ENCODE data around the gene LZTFL1. TPM values are rescaled to one million over a fixed set of nuclear protein-coding genes. Genes with fewer than 3 reads are reported as not detected.

Gene LZTFL1
- total and polyA plus RNA-seq, 3 experiments from 2014 or later, result 8.9 to 11.4 (median 9.0) TPM

GRCh38 chr3:45795882-45796765, 45.8 kb downstream of the LZTFL1 start, which contains the start of gene SLC6A20:
TSS of gene SLC6A20 (minus strand) at chr3:45796536. CDS start at chr3:45796419, 117 bp downstream.
- DNase-seq, result peak in 1 of 5 donors; percentile 5
- Mint-ChIP-seq H3K27ac (peak within 1 kb of the TSS in 3 of 8 donors; percentile 35 to 63 (median 41)), H3K4me3 (peak within 1 kb of the TSS; percentile 41 to 86 (median 75)), H3K9me3 (no peaks in the 10 kb centered on the region), H3K27me3 (peaks cover 18 to 54% of the 10 kb centered on the region in 2 donors), H3K36me3 (no peaks in the 10 kb centered on the region), H3K4me1 (peaks cover 7 to 16% (median 12%) of the 10 kb centered on the region in 3 donors)
- H3K4me3 ChIP-seq (ENCODE audit: low read length), result peak within 1 kb of the TSS; percentile 36
- H3K27ac ChIP-seq (ENCODE audit: low read depth, low read length), result no peak within 1 kb of the TSS
- no peaks in the 10 kb centered on the region for H3K9me3 ChIP-seq (ENCODE audit: low read length)
- no peaks in the 10 kb centered on the region for H3K36me3 ChIP-seq (ENCODE audit: insufficient read depth, low read length)
- ChIA-PET CTCF (no interaction called here), POLR2A (no interaction called here)
- peaks cover 47% of the 10 kb centered on the region for H3K27me3 ChIP-seq (ENCODE audit: insufficient read depth, low read length, poor library complexity, severe bottlenecking)
- H3K4me1 ChIP-seq (ENCODE audit: insufficient read depth, low read length), result peaks cover 11% of the 10 kb centered on the region

- peaks cover 0 to 5% (median under 1%) of the 10 kb centered on the region in 5 donors for H3K9me3 Mint-ChIP-seq
- peak overlapping the region; percentile 36 for H3K4me3 ChIP-seq (ENCODE audit: low read length)
- no peak for DNase-seq
- H3K4me1 Mint-ChIP-seq, result peaks cover 7 to 16% (median 12%) of the 10 kb centered on the region in 3 donors
- no peaks in the 10 kb centered on the region for H3K9me3 ChIP-seq (ENCODE audit: low read length)
- peaks cover 11% of the 10 kb centered on the region for H3K4me1 ChIP-seq (ENCODE audit: insufficient read depth, low read length)
- H3K27ac ChIP-seq (ENCODE audit: low read depth, low read length), result no peak overlapping the region
- H3K36me3 ChIP-seq (ENCODE audit: insufficient read depth, low read length), result no peaks in the 10 kb centered on the region
- peaks cover 47% of the 10 kb centered on the region for H3K27me3 ChIP-seq (ENCODE audit: insufficient read depth, low read length, poor library complexity, severe bottlenecking)
- peak overlapping the region; percentile 41 to 86 (median 75) for H3K4me3 Mint-ChIP-seq
- peaks cover 18 to 59% of the 10 kb centered on the region in 2 donors for H3K27me3 Mint-ChIP-seq
- H3K27ac Mint-ChIP-seq, result peak overlapping the region in 2 of 8 donors; percentile 31 to 38
- peaks cover 0 to 4% (median under 1%) of the 10 kb centered on the region in 3 donors for H3K36me3 Mint-ChIP-seq
- POLR2A ChIA-PET, result no interaction called here
- CTCF ChIA-PET, result no interaction called here
Observed at GRCh38 chr3:45795509-45795881, 46.4 kb downstream of the LZTFL1 start.

DNA sequence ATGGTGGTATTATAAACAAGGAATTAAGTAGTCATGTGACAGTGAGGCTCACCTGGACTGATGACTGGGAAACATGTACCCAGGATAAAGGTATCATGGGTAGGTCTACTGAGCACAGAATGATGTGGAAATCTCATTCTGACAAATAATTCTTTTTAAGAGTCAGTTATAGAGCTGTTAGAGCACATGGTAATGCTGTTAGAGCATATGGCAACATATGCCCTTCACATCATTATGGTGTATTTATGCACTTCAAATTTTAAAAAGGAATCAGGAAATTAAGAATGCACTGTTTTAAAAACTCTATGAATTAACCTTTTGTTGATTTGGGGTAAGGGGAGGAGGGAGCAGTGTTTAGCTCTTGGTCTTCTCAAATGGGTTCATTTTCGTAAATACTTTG, 47.3 kb downstream of the LZTFL1 start:
- CTCF ChIA-PET, result no interaction called here
- peaks cover 47% of the 10 kb centered on the region for H3K27me3 ChIP-seq (ENCODE audit: insufficient read depth, low read length, poor library complexity, severe bottlenecking)
- H3K4me3 ChIP-seq (ENCODE audit: low read length), result no peak overlapping the region
- H3K36me3 ChIP-seq (ENCODE audit: insufficient read depth, low read length), result no peaks in the 10 kb centered on the region
- H3K27ac ChIP-seq (ENCODE audit: low read depth, low read length), result no peak overlapping the region
- DNase-seq, result no peak
- Mint-ChIP-seq H3K27me3 (peaks cover 18 to 62% of the 10 kb centered on the region in 2 donors), H3K36me3 (peaks cover 0 to 9% (median 1%) of the 10 kb centered on the region in 3 donors), H3K4me1 (peaks cover 7 to 16% (median 12%) of the 10 kb centered on the region in 3 donors), H3K9me3 (peaks cover 3 to 12% (median 8%) of the 10 kb centered on the region in 5 donors), H3K27ac (no peak overlapping the region), H3K4me3 (peak overlapping the region in 3 of 7 donors; percentile 2 to 33 (median 4))
- POLR2A ChIA-PET, result no interaction called here
- peaks cover 11% of the 10 kb centered on the region for H3K4me1 ChIP-seq (ENCODE audit: insufficient read depth, low read length)
- H3K9me3 ChIP-seq (ENCODE audit: low read length), result no peaks in the 10 kb centered on the region

GRCh38 chr3:45794177-45794560, 47.8 kb downstream of the LZTFL1 start:
- Histone ChIP-seq H3K27me3 (ENCODE audit: insufficient read depth, low read length, poor library complexity, severe bottlenecking) (peaks cover 42% of the 10 kb centered on the region), H3K4me1 (ENCODE audit: insufficient read depth, low read length) (peaks cover 11% of the 10 kb centered on the region), H3K4me3 (ENCODE audit: low read length) (no peak overlapping the region), H3K9me3 (ENCODE audit: low read length) (no peaks in the 10 kb centered on the region), H3K27ac (ENCODE audit: low read depth, low read length) (no peak overlapping the region), H3K36me3 (ENCODE audit: insufficient read depth, low read length) (no peaks in the 10 kb centered on the region)
- H3K27me3 Mint-ChIP-seq, result peaks cover 18 to 57% of the 10 kb centered on the region in 2 donors
- peak overlapping the region in 1 of 7 donors; percentile 2 for H3K4me3 Mint-ChIP-seq
- ChIA-PET POLR2A (no interaction called here), CTCF (no interaction called here)
- peaks cover 3 to 13% (median 10%) of the 10 kb centered on the region in 5 donors for H3K9me3 Mint-ChIP-seq
- H3K27ac Mint-ChIP-seq, result peak overlapping the region in 1 of 8 donors; percentile 0
- peaks cover 7 to 16% (median 12%) of the 10 kb centered on the region in 3 donors for H3K4me1 Mint-ChIP-seq
- no peak for DNase-seq
- peaks cover 0 to 10% (median 1%) of the 10 kb centered on the region in 3 donors for H3K36me3 Mint-ChIP-seq

GRCh38 chr3:45793482-45794176, 48.3 kb downstream of the LZTFL1 start:
- POLR2A ChIA-PET, result no interaction called here
- CTCF ChIA-PET, result no interaction called here
- H3K4me1 ChIP-seq (ENCODE audit: insufficient read depth, low read length), result peaks cover 11% of the 10 kb centered on the region
- Mint-ChIP-seq H3K4me1 (peaks cover 7 to 16% (median 12%) of the 10 kb centered on the region in 3 donors), H3K27me3 (peaks cover 17 to 52% of the 10 kb centered on the region in 2 donors), H3K9me3 (peaks cover 3 to 17% (median 13%) of the 10 kb centered on the region in 5 donors), H3K27ac (peak overlapping the region in 1 of 8 donors; percentile 0), H3K36me3 (peaks cover 0 to 15% (median 1%) of the 10 kb centered on the region in 3 donors), H3K4me3 (peak overlapping the region in 1 of 7 donors; percentile 7)
- peaks cover 41% of the 10 kb centered on the region for H3K27me3 ChIP-seq (ENCODE audit: insufficient read depth, low read length, poor library complexity, severe bottlenecking)
- H3K4me3 ChIP-seq (ENCODE audit: low read length), result no peak overlapping the region
- DNase-seq, result no peak
- no peak overlapping the region for H3K27ac ChIP-seq (ENCODE audit: low read depth, low read length)
- H3K9me3 ChIP-seq (ENCODE audit: low read length), result no peaks in the 10 kb centered on the region
- H3K36me3 ChIP-seq (ENCODE audit: insufficient read depth, low read length), result no peaks in the 10 kb centered on the region

- no peak overlapping the region for H3K4me3 ChIP-seq (ENCODE audit: low read length)
- H3K36me3 ChIP-seq (ENCODE audit: insufficient read depth, low read length), result no peaks in the 10 kb centered on the region
- peaks cover 15 to 47% of the 10 kb centered on the region in 2 donors for H3K27me3 Mint-ChIP-seq
- POLR2A ChIA-PET, result no interaction called here
- H3K27me3 ChIP-seq (ENCODE audit: insufficient read depth, low read length, poor library complexity, severe bottlenecking), result peaks cover 35% of the 10 kb centered on the region
- DNase-seq, result no peak
- H3K4me1 Mint-ChIP-seq, result peaks cover 7 to 16% (median 12%) of the 10 kb centered on the region in 3 donors
- CTCF ChIA-PET, result no interaction called here
- no peaks in the 10 kb centered on the region for H3K9me3 ChIP-seq (ENCODE audit: low read length)
- no peak overlapping the region for H3K27ac ChIP-seq (ENCODE audit: low read depth, low read length)
- H3K4me3 Mint-ChIP-seq, result no peak overlapping the region
- peaks cover 11% of the 10 kb centered on the region for H3K4me1 ChIP-seq (ENCODE audit: insufficient read depth, low read length)
- peaks cover 0 to 15% (median 1%) of the 10 kb centered on the region in 3 donors for H3K36me3 Mint-ChIP-seq
- H3K27ac Mint-ChIP-seq, result no peak overlapping the region
- peaks cover 3 to 17% (median 13%) of the 10 kb centered on the region in 5 donors for H3K9me3 Mint-ChIP-seq
Observed at GRCh38 chr3:45792516-45793172, 49.3 kb downstream of the LZTFL1 start.

- Histone ChIP-seq H3K27me3 (ENCODE audit: insufficient read depth, low read length, poor library complexity, severe bottlenecking) (peaks cover 35% of the 10 kb centered on the region), H3K36me3 (ENCODE audit: insufficient read depth, low read length) (no peaks in the 10 kb centered on the region), H3K4me1 (ENCODE audit: insufficient read depth, low read length) (peaks cover 11% of the 10 kb centered on the region), H3K27ac (ENCODE audit: low read depth, low read length) (no peak overlapping the region), H3K4me3 (ENCODE audit: low read length) (no peak overlapping the region), H3K9me3 (ENCODE audit: low read length) (no peaks in the 10 kb centered on the region)
- ChIA-PET POLR2A (no interaction called here), CTCF (no interaction called here)
- H3K4me1 Mint-ChIP-seq, result peaks cover 7 to 13% (median 11%) of the 10 kb centered on the region in 3 donors
- H3K27me3 Mint-ChIP-seq, result peaks cover 12 to 41% of the 10 kb centered on the region in 2 donors
- no peak overlapping the region for H3K4me3 Mint-ChIP-seq
- no peak for DNase-seq
- peak overlapping the region in 1 of 8 donors; percentile 44 for H3K27ac Mint-ChIP-seq
- H3K36me3 Mint-ChIP-seq, result peaks cover 0 to 15% (median 1%) of the 10 kb centered on the region in 3 donors
- H3K9me3 Mint-ChIP-seq, result peaks cover 3 to 17% (median 13%) of the 10 kb centered on the region in 5 donors
Observed at GRCh38 chr3:45792036-45792435, 49.9 kb downstream of the LZTFL1 start.
